Measurements from ENCODE around the gene STAT3. TPM values are rescaled to one million over a fixed set of nuclear protein-coding genes. Genes with fewer than 3 reads are reported as not detected.

Gene STAT3
- total and polyA plus RNA-seq, 2 of the 13 experiments (the other 11 are each of a cell fraction or from before 2014, with no cell fraction given), result 61.8 to 62.4 TPM

GRCh38 chr17:42422958-42423712 is 34.9 kb upstream of the STAT3 start, which contains the start of gene CAVIN1 (continued):
- TF ChIP-seq HMGXB3 (CRISPR knock-in tag; IDR thresholded peaks at IDR 0.05; ENCODE audit: borderline replicate concordance), result peak; percentile 46; the same call in 1 of the 2 replicates
- TF ChIP-seq RBM22 (optimal IDR thresholded peaks at IDR 0.05; ENCODE audit: low read length), result no peak
- no peak for TF ChIP-seq PRMT3 (CRISPR knock-in tag; IDR thresholded peaks at IDR 0.05; ENCODE audit: borderline replicate concordance, low read depth)
- no peak for TF ChIP-seq KMT2B (CRISPR knock-in tag; IDR thresholded peaks at IDR 0.05)
- TF ChIP-seq NFIC (IDR thresholded peaks at IDR 0.05; ENCODE audit: low read length), result no peak
- TF ChIP-seq POLR2A (IDR thresholded peaks at IDR 0.05; ENCODE audit: insufficient read depth in 1 of 2, low read depth in 2 of 2, low read length in 2 of 2), result peak; percentile 90 to 94
- TF ChIP-seq MXD4 (CRISPR knock-in tag; IDR thresholded peaks at IDR 0.05), result peak; percentile 39; the same call in 1 of the 2 replicates
- TF ChIP-seq ZNF18 (CRISPR knock-in tag; IDR thresholded peaks at IDR 0.05; ENCODE audit: insufficient replicate concordance), result peak; percentile 86
- no peak for TF ChIP-seq ZNF160 (CRISPR knock-in tag; IDR thresholded peaks at IDR 0.05)
- peak; percentile 56; the same call in 1 of the 2 replicates for TF ChIP-seq GMEB1 (CRISPR knock-in tag; IDR thresholded peaks at IDR 0.05; ENCODE audit: borderline replicate concordance)
- TF ChIP-seq ZNF136 (CRISPR knock-in tag; IDR thresholded peaks at IDR 0.05; ENCODE audit: low read depth), result no peak
- TF ChIP-seq HOXA7 (CRISPR knock-in tag; IDR thresholded peaks at IDR 0.05), result no peak
- TF ChIP-seq NAIF1 (CRISPR knock-in tag; IDR thresholded peaks at IDR 0.05; ENCODE audit: borderline replicate concordance), result peak; percentile 83; the same call in 1 of the 2 replicates
- no peak for TF ChIP-seq TFE3 (CRISPR knock-in tag; IDR thresholded peaks at IDR 0.05)
- no peak for TF ChIP-seq ZNF644 (CRISPR knock-in tag; IDR thresholded peaks at IDR 0.05; ENCODE audit: low read depth)
- TF ChIP-seq TRAFD1 (CRISPR knock-in tag; IDR thresholded peaks at IDR 0.05; ENCODE audit: borderline replicate concordance), result no peak
- no peak for TF ChIP-seq MAX (IDR thresholded peaks at IDR 0.05)
- no peak for TF ChIP-seq NR3C1 (CRISPR knock-in tag; IDR thresholded peaks at IDR 0.05)
